HEK293 (cell line): ENCODE measurements around the gene HMGXB4.

Experiments
- CTCF ChIA-PET: fragments of 350-600 bp; formaldehyde crosslinking; extraction: SDS; loops from one replicate; lab custom pipeline; 2021; ENCODE audit warnings: antibody characterized with exemption; lab: Yijun Ruan, JAX
- POLR2A ChIA-PET: fragments of 300-600 bp; formaldehyde crosslinking; extraction: SDS; loops from one replicate; lab custom pipeline; 2020; ENCODE audit warnings: antibody characterized with exemption, inconsistent platforms; lab: Yijun Ruan, JAX
- H3K27ac ChIP-seq: fragments of 200-500 bp; sonication (Bioruptor generic); 2 replicates; pipeline ENCODE4 v1.5.1; 2014; ENCODE audit warnings: low read depth, low read length, control low read depth, inconsistent platforms; ENCODE audit errors: extremely low read depth
- H3K36me3 ChIP-seq, 2 experiments: fragments of 200-500 bp in 1 of 2; sonication (Bioruptor generic) in 1 of 2; 1 replicate in 1 of 2; 2 replicates in 1 of 2; pipeline ENCODE4 v1.5.1; 2014 to 2017; ENCODE audit warnings: inconsistent platforms in 2 of 2, low read length in 2 of 2; ENCODE audit not compliant: control insufficient read depth in 2 of 2, insufficient read depth in 1 of 2
- H3K4me1 ChIP-seq: fragments of 200-500 bp; sonication (Bioruptor generic); 2 replicates; pipeline ENCODE4 v1.5.1; 2014; ENCODE audit warnings: mild to moderate bottlenecking, low read length, inconsistent platforms; ENCODE audit not compliant: control insufficient read depth, insufficient read depth
- H3K4me3 ChIP-seq: 2 replicates; pipeline ENCODE4 v1.5.1; 2011; ENCODE audit warnings: low read depth, mild to moderate bottlenecking, control low read depth, low read length, moderate library complexity
- H3K9me3 ChIP-seq: fragments of 200-500 bp; sonication (Bioruptor generic); 2 replicates; pipeline ENCODE4 v1.5.1; 2014; ENCODE audit warnings: low read depth, low read length, inconsistent platforms; ENCODE audit not compliant: control insufficient read depth, insufficient read depth
- EGR2 ChIP-seq: fragments of 450-650 bp; formaldehyde crosslinking; IDR thresholded peaks from 2 replicates; pipeline ENCODE4 v1.5.1; 2016; ENCODE audit warnings: low read depth, missing biosample characterization, missing genetic modification characterization
- GLIS2 ChIP-seq: fragments of 450-650 bp; formaldehyde crosslinking; IDR thresholded peaks from 2 replicates; pipeline ENCODE4 v1.5.1; 2016; ENCODE audit warnings: missing biosample characterization, missing genetic modification characterization
- KLF1 ChIP-seq: fragments of 450-650 bp; formaldehyde crosslinking; IDR thresholded peaks from 2 replicates; pipeline ENCODE4 v1.5.1; 2016; ENCODE audit warnings: missing biosample characterization, missing genetic modification characterization
- KLF10 ChIP-seq: fragments of 450-650 bp; IDR thresholded peaks from 2 replicates; pipeline ENCODE4 v1.5.1; 2018; ENCODE audit warnings: missing biosample characterization, mild to moderate bottlenecking, missing genetic modification characterization
- SP3 ChIP-seq: fragments of 450-650 bp; formaldehyde crosslinking; IDR thresholded peaks from 2 replicates; pipeline ENCODE4 v1.5.1; 2016; ENCODE audit warnings: missing biosample characterization, missing genetic modification characterization
- SP7 ChIP-seq: fragments of 450-650 bp; formaldehyde crosslinking; IDR thresholded peaks from 2 replicates; pipeline ENCODE4 v1.5.1; 2016; ENCODE audit warnings: missing biosample characterization, missing genetic modification characterization
- YY2 ChIP-seq: fragments of 450-650 bp; formaldehyde crosslinking; IDR thresholded peaks from 2 replicates; pipeline ENCODE4 v1.5.1; 2016; ENCODE audit warnings: missing biosample characterization, missing genetic modification characterization
- ZFHX2 ChIP-seq: fragments of 450-650 bp; formaldehyde crosslinking; conservative IDR thresholded peaks from 2 replicates; pipeline ENCODE4 v1.5.1; 2016; ENCODE audit warnings: missing biosample characterization, missing genetic modification characterization
- ZNF121 ChIP-seq: fragments of 450-650 bp; formaldehyde crosslinking; IDR thresholded peaks from 2 replicates; pipeline ENCODE4 v1.5.1; 2016; ENCODE audit warnings: missing biosample characterization, missing genetic modification characterization
- ZNF132 ChIP-seq: fragments of 450-650 bp; formaldehyde crosslinking; IDR thresholded peaks from 2 replicates; pipeline ENCODE4 v1.5.1; 2017; ENCODE audit warnings: missing biosample characterization, missing genetic modification characterization, borderline replicate concordance
- ZNF354C ChIP-seq: fragments of 450-650 bp; formaldehyde crosslinking; IDR thresholded peaks from 2 replicates; pipeline ENCODE4 v1.5.1; 2016; ENCODE audit warnings: missing biosample characterization, missing genetic modification characterization, low read depth, borderline replicate concordance
- ZNF626 ChIP-seq: fragments of 450-650 bp; sonication (Bioruptor Pico); formaldehyde crosslinking; IDR thresholded peaks from 2 replicates; pipeline ENCODE4 v1.5.1; 2018; ENCODE audit warnings: missing biosample characterization, missing genetic modification characterization, inconsistent platforms
- ZNF654 ChIP-seq: fragments of 450-650 bp; formaldehyde crosslinking; IDR thresholded peaks from 2 replicates; pipeline ENCODE4 v1.5.1; 2016; ENCODE audit warnings: low read depth, missing biosample characterization, missing genetic modification characterization
- ZNF660 ChIP-seq: fragments of 450-650 bp; IDR thresholded peaks from 2 replicates; pipeline ENCODE4 v1.5.1; 2018; ENCODE audit warnings: missing biosample characterization, mild to moderate bottlenecking, missing genetic modification characterization
- TF ChIP-seq, protein P1 (sequence below): fragments of 450-650 bp; IDR thresholded peaks from 2 replicates; pipeline ENCODE4 v1.5.1; 2018; ENCODE audit warnings: missing biosample characterization, mild to moderate bottlenecking, missing genetic modification characterization
- TF ChIP-seq, protein P2 (sequence below): fragments of 450-650 bp; formaldehyde crosslinking; IDR thresholded peaks from 2 replicates; pipeline ENCODE4 v1.5.1; 2016; ENCODE audit warnings: missing biosample characterization, missing genetic modification characterization
- TF ChIP-seq, protein P3 (sequence below): fragments of 450-650 bp; formaldehyde crosslinking; IDR thresholded peaks from 2 replicates; pipeline ENCODE4 v1.5.1; 2016; ENCODE audit warnings: missing biosample characterization, missing genetic modification characterization, borderline replicate concordance
- TF ChIP-seq, protein P4 (sequence below): fragments of 450-650 bp; formaldehyde crosslinking; IDR thresholded peaks from 2 replicates; pipeline ENCODE4 v1.5.1; 2016; ENCODE audit warnings: missing biosample characterization, missing genetic modification characterization
- TF ChIP-seq, protein P5 (sequence below): fragments of 450-650 bp; formaldehyde crosslinking; IDR thresholded peaks from 2 replicates; pipeline ENCODE4 v1.5.1; 2016; ENCODE audit warnings: missing biosample characterization, missing genetic modification characterization

The HMGXB4 gene

DNA sequence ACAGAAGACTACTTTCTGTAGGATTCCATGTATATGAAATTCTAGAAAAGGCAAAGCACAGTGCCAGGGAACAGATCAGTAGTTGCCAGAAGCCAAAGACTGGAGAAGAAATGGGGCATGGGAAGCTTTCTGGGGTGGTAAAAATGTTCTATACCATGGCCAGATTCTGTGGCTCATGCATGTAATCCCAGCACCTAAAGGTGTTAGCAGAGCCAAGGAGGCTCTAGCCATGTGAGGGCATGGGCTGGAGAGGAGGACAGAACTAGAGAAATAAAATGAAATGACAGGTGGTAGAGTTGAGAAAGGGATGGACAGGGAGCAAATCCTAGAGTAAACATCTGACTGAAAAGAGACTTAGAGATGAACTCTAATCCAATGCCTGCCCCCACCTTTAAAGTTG is 26.9 kb upstream of the HMGXB4 start (continued):
- TF ChIP-seq, protein P1, sequence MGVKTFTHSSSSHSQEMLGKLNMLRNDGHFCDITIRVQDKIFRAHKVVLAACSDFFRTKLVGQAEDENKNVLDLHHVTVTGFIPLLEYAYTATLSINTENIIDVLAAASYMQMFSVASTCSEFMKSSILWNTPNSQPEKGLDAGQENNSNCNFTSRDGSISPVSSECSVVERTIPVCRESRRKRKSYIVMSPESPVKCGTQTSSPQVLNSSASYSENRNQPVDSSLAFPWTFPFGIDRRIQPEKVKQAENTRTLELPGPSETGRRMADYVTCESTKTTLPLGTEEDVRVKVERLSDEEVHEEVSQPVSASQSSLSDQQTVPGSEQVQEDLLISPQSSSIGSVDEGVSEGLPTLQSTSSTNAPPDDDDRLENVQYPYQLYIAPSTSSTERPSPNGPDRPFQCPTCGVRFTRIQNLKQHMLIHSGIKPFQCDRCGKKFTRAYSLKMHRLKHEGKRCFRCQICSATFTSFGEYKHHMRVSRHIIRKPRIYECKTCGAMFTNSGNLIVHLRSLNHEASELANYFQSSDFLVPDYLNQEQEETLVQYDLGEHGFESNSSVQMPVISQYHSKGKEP (tag by site-specific recombination), result no peak
- TF ChIP-seq ZNF121 (tag by site-specific recombination) (no peak), GLIS2 (tag by site-specific recombination) (no peak)

DNA sequence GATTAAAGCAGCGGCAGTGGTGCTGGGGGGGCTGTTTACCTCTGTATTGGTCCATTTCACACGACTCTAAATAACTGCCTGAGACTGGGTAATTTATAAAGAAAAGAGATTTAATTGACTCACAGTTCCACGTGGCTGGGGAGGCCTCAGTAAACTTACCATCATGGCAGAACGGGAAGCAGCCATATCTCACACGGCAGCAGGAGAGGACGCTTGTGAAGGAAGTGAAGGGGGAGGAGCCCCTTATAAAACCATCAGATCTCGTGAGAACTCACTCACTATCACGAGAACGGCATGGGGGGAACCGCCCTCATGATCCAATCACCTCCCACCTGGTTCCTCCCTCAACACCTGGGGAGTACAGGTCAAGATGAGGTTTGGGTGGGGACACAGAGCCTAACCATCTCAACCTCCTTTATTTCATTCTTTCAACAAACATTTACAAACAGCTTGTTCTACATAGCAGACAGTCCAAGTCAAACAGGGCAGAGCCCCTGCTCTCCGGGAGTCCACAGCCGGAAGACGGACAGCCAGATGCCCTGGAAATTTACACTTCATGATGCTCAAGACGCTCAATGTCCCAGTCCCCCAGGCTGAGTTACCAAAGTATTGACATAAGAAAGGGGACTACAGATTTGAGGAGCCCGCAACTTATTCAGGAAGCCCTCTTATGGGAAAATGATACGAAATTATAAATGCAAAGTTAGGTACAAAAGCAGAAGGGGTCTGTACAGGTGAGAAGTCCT is 26.3 kb upstream of the HMGXB4 start:
- Histone ChIP-seq H3K4me3 (no peak overlapping the region), H3K36me3 (peaks cover 0 to 8% of the 10 kb centered on the region in 2 experiments; a peak in 1 of 3 replicates), H3K27ac (no peak overlapping the region), H3K4me1 (no peaks in the 10 kb centered on the region)
- POLR2A ChIA-PET, result interaction anchor here (0.5 to 1.4 kb wide), 3 partner anchors 25 to 839 kb away, joined by 3 to 4 read pairs (median 3); no protein-coding TSS in a partner anchor
- TF ChIP-seq ZNF660 (tag by site-specific recombination) (peak; percentile 67; the same call in 1 of the 2 replicates), SP3 (tag by site-specific recombination) (peak; percentile 59), KLF1 (0 out of 2 replicates have a peak, but pooled peaks have one; percentile 18), YY2 (peak; percentile 64; the same call in 1 of the 2 replicates), ZNF626 (no peak)
- TF ChIP-seq, protein P2, sequence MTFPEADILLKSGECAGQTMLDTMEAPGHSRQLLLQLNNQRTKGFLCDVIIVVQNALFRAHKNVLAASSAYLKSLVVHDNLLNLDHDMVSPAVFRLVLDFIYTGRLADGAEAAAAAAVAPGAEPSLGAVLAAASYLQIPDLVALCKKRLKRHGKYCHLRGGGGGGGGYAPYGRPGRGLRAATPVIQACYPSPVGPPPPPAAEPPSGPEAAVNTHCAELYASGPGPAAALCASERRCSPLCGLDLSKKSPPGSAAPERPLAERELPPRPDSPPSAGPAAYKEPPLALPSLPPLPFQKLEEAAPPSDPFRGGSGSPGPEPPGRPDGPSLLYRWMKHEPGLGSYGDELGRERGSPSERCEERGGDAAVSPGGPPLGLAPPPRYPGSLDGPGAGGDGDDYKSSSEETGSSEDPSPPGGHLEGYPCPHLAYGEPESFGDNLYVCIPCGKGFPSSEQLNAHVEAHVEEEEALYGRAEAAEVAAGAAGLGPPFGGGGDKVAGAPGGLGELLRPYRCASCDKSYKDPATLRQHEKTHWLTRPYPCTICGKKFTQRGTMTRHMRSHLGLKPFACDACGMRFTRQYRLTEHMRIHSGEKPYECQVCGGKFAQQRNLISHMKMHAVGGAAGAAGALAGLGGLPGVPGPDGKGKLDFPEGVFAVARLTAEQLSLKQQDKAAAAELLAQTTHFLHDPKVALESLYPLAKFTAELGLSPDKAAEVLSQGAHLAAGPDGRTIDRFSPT, result no peak
- TF ChIP-seq, all 188 proteins: peak for 4
- H3K9me3 ChIP-seq, result no peaks in the 10 kb centered on the region
- CTCF ChIA-PET, result interaction anchor here (0.6 to 3.6 kb wide), 49 partner anchors 9 to 1125 kb away, joined by 3 to 68 read pairs (median 4); no protein-coding TSS in a partner anchor

DNA sequence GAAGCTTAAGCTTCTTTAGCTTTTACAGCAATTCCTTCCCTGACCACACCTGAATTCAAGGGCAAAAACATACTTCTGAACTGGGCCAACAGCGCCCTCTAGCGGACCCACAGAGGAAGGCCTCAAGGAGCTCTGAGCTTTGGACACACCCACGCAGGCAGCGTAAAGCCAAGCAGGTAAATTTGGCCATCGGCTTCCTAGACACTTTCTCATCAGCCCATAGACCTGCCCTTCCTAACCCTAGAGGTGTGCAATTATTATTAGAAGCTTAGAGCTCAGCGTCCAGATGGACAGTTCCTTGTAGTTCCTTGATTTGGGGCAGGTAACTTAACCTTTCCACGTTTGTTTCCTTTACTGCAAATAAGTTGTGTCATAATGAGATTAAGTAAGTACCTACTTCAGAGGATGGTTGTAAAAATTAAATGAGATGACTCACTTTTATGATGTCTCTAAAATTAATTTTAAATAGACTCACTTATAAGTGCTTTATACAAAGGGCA is 25.7 kb upstream of the HMGXB4 start:
- POLR2A ChIA-PET, result interaction anchor here (0.5 to 1.4 kb wide), 3 partner anchors 26 to 838 kb away, joined by 3 to 4 read pairs (median 3); no protein-coding TSS in a partner anchor
- Histone ChIP-seq H3K27ac (no peak overlapping the region), H3K4me3 (no peak overlapping the region), H3K4me1 (no peaks in the 10 kb centered on the region), H3K36me3 (peaks cover 0 to 5% of the 10 kb centered on the region in 2 experiments; a peak in 1 of 3 replicates), H3K9me3 (no peaks in the 10 kb centered on the region)
- CTCF ChIA-PET, result interaction anchor here (0.5 to 3.6 kb wide), 58 partner anchors 9 to 1977 kb away, joined by 3 to 68 read pairs (median 3); no protein-coding TSS in a partner anchor
- TF ChIP-seq, protein P3, sequence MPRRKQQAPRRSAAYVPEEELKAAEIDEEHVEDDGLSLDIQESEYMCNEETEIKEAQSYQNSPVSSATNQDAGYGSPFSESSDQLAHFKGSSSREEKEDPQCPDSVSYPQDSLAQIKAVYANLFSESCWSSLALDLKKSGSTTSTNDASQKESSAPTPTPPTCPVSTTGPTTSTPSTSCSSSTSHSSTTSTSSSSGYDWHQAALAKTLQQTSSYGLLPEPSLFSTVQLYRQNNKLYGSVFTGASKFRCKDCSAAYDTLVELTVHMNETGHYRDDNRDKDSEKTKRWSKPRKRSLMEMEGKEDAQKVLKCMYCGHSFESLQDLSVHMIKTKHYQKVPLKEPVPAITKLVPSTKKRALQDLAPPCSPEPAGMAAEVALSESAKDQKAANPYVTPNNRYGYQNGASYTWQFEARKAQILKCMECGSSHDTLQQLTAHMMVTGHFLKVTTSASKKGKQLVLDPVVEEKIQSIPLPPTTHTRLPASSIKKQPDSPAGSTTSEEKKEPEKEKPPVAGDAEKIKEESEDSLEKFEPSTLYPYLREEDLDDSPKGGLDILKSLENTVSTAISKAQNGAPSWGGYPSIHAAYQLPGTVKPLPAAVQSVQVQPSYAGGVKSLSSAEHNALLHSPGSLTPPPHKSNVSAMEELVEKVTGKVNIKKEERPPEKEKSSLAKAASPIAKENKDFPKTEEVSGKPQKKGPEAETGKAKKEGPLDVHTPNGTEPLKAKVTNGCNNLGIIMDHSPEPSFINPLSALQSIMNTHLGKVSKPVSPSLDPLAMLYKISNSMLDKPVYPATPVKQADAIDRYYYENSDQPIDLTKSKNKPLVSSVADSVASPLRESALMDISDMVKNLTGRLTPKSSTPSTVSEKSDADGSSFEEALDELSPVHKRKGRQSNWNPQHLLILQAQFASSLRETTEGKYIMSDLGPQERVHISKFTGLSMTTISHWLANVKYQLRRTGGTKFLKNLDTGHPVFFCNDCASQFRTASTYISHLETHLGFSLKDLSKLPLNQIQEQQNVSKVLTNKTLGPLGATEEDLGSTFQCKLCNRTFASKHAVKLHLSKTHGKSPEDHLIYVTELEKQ (tag by site-specific recombination), result no peak
- TF ChIP-seq SP7, result no peak
- TF ChIP-seq ZNF354C (tag by site-specific recombination), result no peak
- peak; percentile 87 for TF ChIP-seq ZNF654 (tag by site-specific recombination)
- TF ChIP-seq, protein P4, sequence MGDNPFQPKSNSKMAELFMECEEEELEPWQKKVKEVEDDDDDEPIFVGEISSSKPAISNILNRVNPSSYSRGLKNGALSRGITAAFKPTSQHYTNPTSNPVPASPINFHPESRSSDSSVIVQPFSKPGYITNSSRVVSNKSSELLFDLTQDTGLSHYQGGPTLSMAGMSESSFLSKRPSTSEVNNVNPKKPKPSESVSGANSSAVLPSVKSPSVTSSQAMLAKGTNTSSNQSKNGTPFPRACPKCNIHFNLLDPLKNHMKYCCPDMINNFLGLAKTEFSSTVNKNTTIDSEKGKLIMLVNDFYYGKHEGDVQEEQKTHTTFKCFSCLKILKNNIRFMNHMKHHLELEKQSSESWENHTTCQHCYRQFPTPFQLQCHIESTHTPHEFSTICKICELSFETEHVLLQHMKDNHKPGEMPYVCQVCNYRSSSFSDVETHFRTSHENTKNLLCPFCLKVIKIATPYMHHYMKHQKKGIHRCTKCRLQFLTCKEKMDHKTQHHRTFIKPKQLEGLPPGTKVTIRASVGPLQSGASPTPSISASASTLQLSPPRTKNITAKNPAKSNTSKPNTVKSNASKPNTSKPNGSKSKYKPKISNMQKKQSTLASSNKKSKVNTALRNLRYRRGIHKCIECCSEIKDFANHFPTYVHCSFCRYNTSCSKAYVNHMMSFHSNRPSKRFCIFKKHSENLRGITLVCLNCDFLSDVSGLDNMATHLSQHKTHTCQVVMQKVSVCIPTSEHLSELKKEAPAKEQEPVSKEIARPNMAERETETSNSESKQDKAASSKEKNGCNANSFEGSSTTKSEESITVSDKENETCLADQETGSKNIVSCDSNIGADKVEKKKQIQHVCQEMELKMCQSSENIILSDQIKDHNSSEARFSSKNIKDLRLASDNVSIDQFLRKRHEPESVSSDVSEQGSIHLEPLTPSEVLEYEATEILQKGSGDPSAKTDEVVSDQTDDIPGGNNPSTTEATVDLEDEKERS (tag by site-specific recombination), result no peak
- TF ChIP-seq, protein P5, sequence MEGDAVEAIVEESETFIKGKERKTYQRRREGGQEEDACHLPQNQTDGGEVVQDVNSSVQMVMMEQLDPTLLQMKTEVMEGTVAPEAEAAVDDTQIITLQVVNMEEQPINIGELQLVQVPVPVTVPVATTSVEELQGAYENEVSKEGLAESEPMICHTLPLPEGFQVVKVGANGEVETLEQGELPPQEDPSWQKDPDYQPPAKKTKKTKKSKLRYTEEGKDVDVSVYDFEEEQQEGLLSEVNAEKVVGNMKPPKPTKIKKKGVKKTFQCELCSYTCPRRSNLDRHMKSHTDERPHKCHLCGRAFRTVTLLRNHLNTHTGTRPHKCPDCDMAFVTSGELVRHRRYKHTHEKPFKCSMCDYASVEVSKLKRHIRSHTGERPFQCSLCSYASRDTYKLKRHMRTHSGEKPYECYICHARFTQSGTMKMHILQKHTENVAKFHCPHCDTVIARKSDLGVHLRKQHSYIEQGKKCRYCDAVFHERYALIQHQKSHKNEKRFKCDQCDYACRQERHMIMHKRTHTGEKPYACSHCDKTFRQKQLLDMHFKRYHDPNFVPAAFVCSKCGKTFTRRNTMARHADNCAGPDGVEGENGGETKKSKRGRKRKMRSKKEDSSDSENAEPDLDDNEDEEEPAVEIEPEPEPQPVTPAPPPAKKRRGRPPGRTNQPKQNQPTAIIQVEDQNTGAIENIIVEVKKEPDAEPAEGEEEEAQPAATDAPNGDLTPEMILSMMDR (tag by site-specific recombination), result peak; percentile 80
- TF ChIP-seq ZFHX2 (tag by site-specific recombination), result peak; percentile 77
- TF ChIP-seq KLF10 (tag by site-specific recombination), result 0 out of 2 replicates have a peak, but pooled peaks have one; percentile 42
- TF ChIP-seq EGR2 (tag by site-specific recombination), result peak; percentile 59; the same call in 1 of the 2 replicates
- no peak for TF ChIP-seq ZNF132
